WTC11 (cell line): Measurements from ENCODE around the gene DHX34. TPM values are rescaled to one million over a fixed set of nuclear protein-coding genes. Genes with fewer than 3 reads are reported as not detected.

Experiments used
- ATAC-seq: fragments of 200-7000 bp; cut with Tn5 transposase; 2 replicates; pipeline ENCODE4 v1.10.0; 2021; ENCODE audit warnings: mild to moderate bottlenecking, moderate library complexity
- CTCF ChIA-PET: fragments of 300-600 bp; sonication (Branson Sonifier 250); formaldehyde crosslinking; loops from one replicate; lab custom pipeline; 2021; ENCODE audit warnings: antibody characterized with exemption; lab: Charles Lee
- POLR2A ChIA-PET: fragments of 350-600 bp; sonication (Branson Sonifier 250); formaldehyde crosslinking; loops from one replicate; lab custom pipeline; 2021; ENCODE audit warnings: antibody characterized with exemption; lab: Charles Lee
- DNase-seq: peaks from one replicate; pipeline ENCODE4 v3.0.0; 2021; ENCODE audit warnings: low spot score
- H3K27ac Mint-ChIP-seq: 2 replicates; pipeline ENCODE4 v1.8.0; 2021; ENCODE audit warnings: mixed read lengths
- H3K27me3 Mint-ChIP-seq: 2 replicates; pipeline ENCODE4 v1.8.0; 2021; ENCODE audit warnings: low read depth, mild to moderate bottlenecking, moderate library complexity, mixed read lengths
- H3K36me3 Mint-ChIP-seq: 2 replicates; pipeline ENCODE4 v1.8.0; 2021; ENCODE audit warnings: mixed read lengths
- H3K4me1 Mint-ChIP-seq: 2 replicates; pipeline ENCODE4 v1.8.0; 2022; ENCODE audit warnings: mixed read lengths
- H3K4me3 Mint-ChIP-seq: 2 replicates; pipeline ENCODE4 v1.8.0; 2021; ENCODE audit warnings: mild to moderate bottlenecking, moderate library complexity, mixed read lengths
- H3K9me3 Mint-ChIP-seq: 2 replicates; pipeline ENCODE4 v1.8.0; 2021; ENCODE audit warnings: mixed read lengths
- CBFB ChIP-seq: sonication (generic); formaldehyde crosslinking; IDR thresholded peaks from 2 replicates; pipeline ENCODE4 v1.8.1; 2022; ENCODE audit warnings: mild to moderate bottlenecking, low read depth, missing genetic modification reagents
- CREB1 ChIP-seq: sonication (generic); formaldehyde crosslinking; IDR thresholded peaks from 2 replicates; pipeline ENCODE4 v1.8.0; 2023; ENCODE audit warnings: mild to moderate bottlenecking, missing genetic modification reagents
- FOXJ3 ChIP-seq: sonication (generic); formaldehyde crosslinking; IDR thresholded peaks from 2 replicates; pipeline ENCODE4 v1.9.0; 2021; ENCODE audit warnings: missing genetic modification reagents, mild to moderate bottlenecking, borderline replicate concordance
- GABPB1 ChIP-seq: sonication (generic); formaldehyde crosslinking; IDR thresholded peaks from 2 replicates; pipeline ENCODE4 v1.8.1; 2023; ENCODE audit warnings: mild to moderate bottlenecking, missing genetic modification reagents
- JAZF1 ChIP-seq: fragments of 250-450 bp; sonication (Bioruptor Pico); IDR thresholded peaks from 2 replicates; pipeline ENCODE4 v1.9.0; 2021; ENCODE audit warnings: moderate library complexity, mild to moderate bottlenecking, inconsistent platforms
- SMAD4 ChIP-seq: sonication (generic); formaldehyde crosslinking; IDR thresholded peaks from 2 replicates; pipeline ENCODE4 v1.8.0; 2022; ENCODE audit warnings: mild to moderate bottlenecking, missing genetic modification reagents
- USF1 ChIP-seq: sonication (generic); formaldehyde crosslinking; IDR thresholded peaks from 2 replicates; pipeline ENCODE4 v1.8.0; 2022; ENCODE audit warnings: mild to moderate bottlenecking, missing genetic modification reagents
- USF2 ChIP-seq: sonication (generic); formaldehyde crosslinking; IDR thresholded peaks from 2 replicates; pipeline ENCODE4 v1.8.1; 2023; ENCODE audit warnings: mild to moderate bottlenecking, missing genetic modification reagents, moderate library complexity
- ZNF317 ChIP-seq: sonication (generic); formaldehyde crosslinking; IDR thresholded peaks from 2 replicates; pipeline ENCODE4 v1.8.1; 2023; ENCODE audit warnings: low read depth, mild to moderate bottlenecking, moderate library complexity, missing genetic modification reagents, borderline replicate concordance
- total RNA-seq: library from RNA; stranded (reverse); gene quantifications from 3 replicates; pipeline ENCODE4 v1.2.3, GENCODE V29; 2021
- TF ChIP-seq, protein P1 (sequence below): fragments of 250-450 bp; sonication (Bioruptor Pico); IDR thresholded peaks from 2 replicates; pipeline ENCODE4 v1.9.0; 2021; ENCODE audit warnings: mild to moderate bottlenecking
- TF ChIP-seq, protein P2 (sequence below): sonication (generic); formaldehyde crosslinking; IDR thresholded peaks from 2 replicates; pipeline ENCODE4 v1.8.1; 2023; ENCODE audit warnings: mild to moderate bottlenecking, missing genetic modification reagents, moderate library complexity

The DHX34 gene
- total RNA-seq, 1 experiment from 2014 or later: 35.6 TPM

DNA sequence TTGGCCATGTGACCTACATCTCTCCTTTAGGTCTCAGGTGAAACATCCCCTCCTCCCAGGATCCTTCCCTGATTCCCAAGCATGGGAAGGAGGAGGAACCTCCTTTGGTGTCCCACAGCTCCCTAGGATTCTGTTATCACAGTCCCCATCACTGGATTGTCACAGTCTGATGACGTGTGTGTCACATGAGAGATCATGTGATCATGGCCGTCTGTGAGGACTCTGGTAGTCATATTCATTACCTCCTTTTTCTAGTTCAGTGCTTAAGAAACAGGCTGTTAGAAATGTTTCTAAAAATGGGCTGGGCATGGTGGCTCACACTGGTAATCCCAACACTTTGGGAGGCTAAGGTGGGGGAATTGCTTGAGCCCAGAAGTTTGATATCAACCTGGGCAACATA lies 3.0 kb downstream of the DHX34 start:
- ChIA-PET CTCF (interaction anchor here (0.9 to 2.1 kb wide), 4 partner anchors 39 to 1536 kb away, joined by 3 to 9 read pairs (median 6); no protein-coding TSS in a partner anchor), POLR2A (no interaction called here)
- no peak overlapping the region for H3K4me3 Mint-ChIP-seq
- H3K9me3 Mint-ChIP-seq: 0 out of 2 replicates have a peak, but pooled peaks cover 3% of the 10 kb centered on the region
- peaks cover 62% of the 10 kb centered on the region for H3K36me3 Mint-ChIP-seq
- DNase-seq (no peak), ATAC-seq (no peak)
- peak overlapping the region; percentile 53 for H3K27ac Mint-ChIP-seq
- peaks cover 14% of the 10 kb centered on the region for H3K27me3 Mint-ChIP-seq
- peaks cover 29% of the 10 kb centered on the region for H3K4me1 Mint-ChIP-seq
- TF ChIP-seq ZNF317: no peak
- TF ChIP-seq FOXJ3 (CRISPR knock-in tag): no peak
- TF ChIP-seq CBFB (CRISPR knock-in tag): no peak
- TF ChIP-seq USF2 (CRISPR knock-in tag): peak; percentile 77
- TF ChIP-seq, protein P1, sequence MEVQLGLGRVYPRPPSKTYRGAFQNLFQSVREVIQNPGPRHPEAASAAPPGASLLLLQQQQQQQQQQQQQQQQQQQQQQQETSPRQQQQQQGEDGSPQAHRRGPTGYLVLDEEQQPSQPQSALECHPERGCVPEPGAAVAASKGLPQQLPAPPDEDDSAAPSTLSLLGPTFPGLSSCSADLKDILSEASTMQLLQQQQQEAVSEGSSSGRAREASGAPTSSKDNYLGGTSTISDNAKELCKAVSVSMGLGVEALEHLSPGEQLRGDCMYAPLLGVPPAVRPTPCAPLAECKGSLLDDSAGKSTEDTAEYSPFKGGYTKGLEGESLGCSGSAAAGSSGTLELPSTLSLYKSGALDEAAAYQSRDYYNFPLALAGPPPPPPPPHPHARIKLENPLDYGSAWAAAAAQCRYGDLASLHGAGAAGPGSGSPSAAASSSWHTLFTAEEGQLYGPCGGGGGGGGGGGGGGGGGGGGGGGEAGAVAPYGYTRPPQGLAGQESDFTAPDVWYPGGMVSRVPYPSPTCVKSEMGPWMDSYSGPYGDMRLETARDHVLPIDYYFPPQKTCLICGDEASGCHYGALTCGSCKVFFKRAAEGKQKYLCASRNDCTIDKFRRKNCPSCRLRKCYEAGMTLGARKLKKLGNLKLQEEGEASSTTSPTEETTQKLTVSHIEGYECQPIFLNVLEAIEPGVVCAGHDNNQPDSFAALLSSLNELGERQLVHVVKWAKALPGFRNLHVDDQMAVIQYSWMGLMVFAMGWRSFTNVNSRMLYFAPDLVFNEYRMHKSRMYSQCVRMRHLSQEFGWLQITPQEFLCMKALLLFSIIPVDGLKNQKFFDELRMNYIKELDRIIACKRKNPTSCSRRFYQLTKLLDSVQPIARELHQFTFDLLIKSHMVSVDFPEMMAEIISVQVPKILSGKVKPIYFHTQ: no peak
- TF ChIP-seq, protein P2, sequence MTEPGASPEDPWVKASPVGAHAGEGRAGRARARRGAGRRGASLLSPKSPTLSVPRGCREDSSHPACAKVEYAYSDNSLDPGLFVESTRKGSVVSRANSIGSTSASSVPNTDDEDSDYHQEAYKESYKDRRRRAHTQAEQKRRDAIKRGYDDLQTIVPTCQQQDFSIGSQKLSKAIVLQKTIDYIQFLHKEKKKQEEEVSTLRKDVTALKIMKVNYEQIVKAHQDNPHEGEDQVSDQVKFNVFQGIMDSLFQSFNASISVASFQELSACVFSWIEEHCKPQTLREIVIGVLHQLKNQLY: no peak
- peak; percentile 44; the same call in 1 of the 2 replicates for TF ChIP-seq USF1
- no peak for TF ChIP-seq JAZF1 (CRISPR knock-in tag)

- H3K4me3 Mint-ChIP-seq: no peak overlapping the region
- peaks cover 75% of the 10 kb centered on the region for H3K36me3 Mint-ChIP-seq
- ChIA-PET POLR2A (no interaction called here), CTCF (no interaction called here)
- DNase-seq: no peak
- no peak overlapping the region for H3K27ac Mint-ChIP-seq
- peaks cover 29% of the 10 kb centered on the region for H3K4me1 Mint-ChIP-seq
- peaks cover 5% of the 10 kb centered on the region for H3K27me3 Mint-ChIP-seq
- H3K9me3 Mint-ChIP-seq: 0 out of 2 replicates have a peak, but pooled peaks cover 3% of the 10 kb centered on the region
- peak; percentile 55; the same call in 1 of the 2 replicates for TF ChIP-seq GABPB1 (CRISPR knock-in tag)
- TF ChIP-seq, protein P2: no peak
- ATAC-seq: no peak
Observed at GRCh38 chr19:47353307-47353712, 4.2 kb downstream of the DHX34 start.

- no peak for TF ChIP-seq CREB1 (CRISPR knock-in tag)
- TF ChIP-seq SMAD4 (CRISPR knock-in tag): no peak
- DNase-seq (no peak), ATAC-seq (no peak)
- Mint-ChIP-seq H3K27ac (no peak overlapping the region), H3K9me3 (no peaks in the 10 kb centered on the region), H3K4me1 (peaks cover 2% of the 10 kb centered on the region; the same call in 1 of the 2 replicates), H3K4me3 (no peak overlapping the region), H3K27me3 (no peaks in the 10 kb centered on the region), H3K36me3 (peaks cover 95% of the 10 kb centered on the region)
- ChIA-PET CTCF (interaction anchor here (1.0 kb wide), 1 partner anchor 8 kb away, joined by 6 read pairs; the partner anchor contains the start of gene DHX34), POLR2A (no interaction called here)
Observed at GRCh38 chr19:47356900-47357299, 7.8 kb downstream of the DHX34 start.
